Measurements from ENCODE around the gene L3MBTL4. TPM values are rescaled to one million over a fixed set of nuclear protein-coding genes. Genes with fewer than 3 reads are reported as not detected.
A peak's percentile ranks its signal among the peaks of the same experiment; 100 is the strongest.

Gene L3MBTL4
- total and polyA plus RNA-seq, 3 experiments from 2014 or later = 0.07 to 0.18 (median 0.13) TPM

- ChIA-PET CTCF (no interaction called here), POLR2A (no interaction called here)
- Mint-ChIP-seq H3K4me3 (no peak overlapping the region), H3K36me3 (no peaks in the 10 kb centered on the region), H3K9me3 (peaks cover 0 to 6% (median 3%) of the 10 kb centered on the region in 5 donors), H3K27me3 (peaks cover 0 to 2% of the 10 kb centered on the region in 2 donors), H3K27ac (no peak overlapping the region), H3K4me1 (peaks cover 0 to 7% (median 0%) of the 10 kb centered on the region in 3 donors)
- Histone ChIP-seq H3K27me3 (ENCODE audit: insufficient read depth, low read length, poor library complexity, severe bottlenecking) (no peaks in the 10 kb centered on the region), H3K4me1 (ENCODE audit: insufficient read depth, low read length) (no peaks in the 10 kb centered on the region), H3K9me3 (ENCODE audit: low read length) (no peaks in the 10 kb centered on the region), H3K36me3 (ENCODE audit: insufficient read depth, low read length) (no peaks in the 10 kb centered on the region), H3K27ac (ENCODE audit: low read depth, low read length) (no peak overlapping the region), H3K4me3 (ENCODE audit: low read length) (no peak overlapping the region)
- no peak for DNase-seq
Measured at GRCh38 chr18:6017171-6017570, 397.5 kb downstream of the L3MBTL4 start.

- no peaks in the 10 kb centered on the region for H3K4me1 ChIP-seq (ENCODE audit: insufficient read depth, low read length)
- Mint-ChIP-seq H3K4me1 (no peaks in the 10 kb centered on the region), H3K27ac (no peak overlapping the region), H3K36me3 (no peaks in the 10 kb centered on the region), H3K27me3 (no peaks in the 10 kb centered on the region), H3K9me3 (peaks cover 0 to 3% (median 3%) of the 10 kb centered on the region in 5 donors), H3K4me3 (no peak overlapping the region)
- DNase-seq = no peak
- H3K36me3 ChIP-seq (ENCODE audit: insufficient read depth, low read length) = no peaks in the 10 kb centered on the region
- CTCF ChIA-PET = no interaction called here
- H3K27me3 ChIP-seq (ENCODE audit: insufficient read depth, low read length, poor library complexity, severe bottlenecking) = no peaks in the 10 kb centered on the region
- POLR2A ChIA-PET = no interaction called here
- H3K9me3 ChIP-seq (ENCODE audit: low read length) = no peaks in the 10 kb centered on the region
- no peak overlapping the region for H3K27ac ChIP-seq (ENCODE audit: low read depth, low read length)
- no peak overlapping the region for H3K4me3 ChIP-seq (ENCODE audit: low read length)
Measured at GRCh38 chr18:6015364-6015763, 399.3 kb downstream of the L3MBTL4 start.

- CTCF ChIA-PET = no interaction called here
- H3K4me3 Mint-ChIP-seq = no peak overlapping the region
- H3K4me1 Mint-ChIP-seq = no peaks in the 10 kb centered on the region
- H3K4me3 ChIP-seq (ENCODE audit: low read length) = no peak overlapping the region
- no peaks in the 10 kb centered on the region for H3K36me3 ChIP-seq (ENCODE audit: insufficient read depth, low read length)
- no peaks in the 10 kb centered on the region for H3K36me3 Mint-ChIP-seq
- no peak for DNase-seq
- peaks cover 0 to 4% (median 2%) of the 10 kb centered on the region in 5 donors for H3K9me3 Mint-ChIP-seq
- H3K27me3 Mint-ChIP-seq = no peaks in the 10 kb centered on the region
- no peaks in the 10 kb centered on the region for H3K9me3 ChIP-seq (ENCODE audit: low read length)
- no peaks in the 10 kb centered on the region for H3K27me3 ChIP-seq (ENCODE audit: insufficient read depth, low read length, poor library complexity, severe bottlenecking)
- H3K27ac ChIP-seq (ENCODE audit: low read depth, low read length) = no peak overlapping the region
- POLR2A ChIA-PET = no interaction called here
- no peaks in the 10 kb centered on the region for H3K4me1 ChIP-seq (ENCODE audit: insufficient read depth, low read length)
- H3K27ac Mint-ChIP-seq = no peak overlapping the region
Measured at GRCh38 chr18:6013171-6013810, 401.4 kb downstream of the L3MBTL4 start.

- H3K27me3 ChIP-seq (ENCODE audit: insufficient read depth, low read length, poor library complexity, severe bottlenecking) = no peaks in the 10 kb centered on the region
- H3K4me1 ChIP-seq (ENCODE audit: insufficient read depth, low read length) = no peaks in the 10 kb centered on the region
- no peak for DNase-seq
- no peak overlapping the region for H3K4me3 ChIP-seq (ENCODE audit: low read length)
- peaks cover 0 to 6% (median 3%) of the 10 kb centered on the region in 5 donors for H3K9me3 Mint-ChIP-seq
- no peak overlapping the region for H3K4me3 Mint-ChIP-seq
- no peaks in the 10 kb centered on the region for H3K4me1 Mint-ChIP-seq
- H3K27ac Mint-ChIP-seq = no peak overlapping the region
- H3K36me3 Mint-ChIP-seq = no peaks in the 10 kb centered on the region
- no peaks in the 10 kb centered on the region for H3K9me3 ChIP-seq (ENCODE audit: low read length)
- CTCF ChIA-PET = no interaction called here
- no peaks in the 10 kb centered on the region for H3K27me3 Mint-ChIP-seq
- no peak overlapping the region for H3K27ac ChIP-seq (ENCODE audit: low read depth, low read length)
- POLR2A ChIA-PET = no interaction called here
- H3K36me3 ChIP-seq (ENCODE audit: insufficient read depth, low read length) = no peaks in the 10 kb centered on the region
Measured at GRCh38 chr18:6010921-6011320, 403.8 kb downstream of the L3MBTL4 start.

- Mint-ChIP-seq H3K9me3 (peaks cover 0 to 6% (median 2%) of the 10 kb centered on the region in 5 donors), H3K4me3 (no peak overlapping the region), H3K4me1 (peaks cover 0 to 3% (median 3%) of the 10 kb centered on the region in 3 donors), H3K27ac (no peak overlapping the region), H3K36me3 (no peaks in the 10 kb centered on the region), H3K27me3 (no peaks in the 10 kb centered on the region)
- no peaks in the 10 kb centered on the region for H3K27me3 ChIP-seq (ENCODE audit: insufficient read depth, low read length, poor library complexity, severe bottlenecking)
- H3K36me3 ChIP-seq (ENCODE audit: insufficient read depth, low read length) = no peaks in the 10 kb centered on the region
- H3K4me3 ChIP-seq (ENCODE audit: low read length) = no peak overlapping the region
- H3K27ac ChIP-seq (ENCODE audit: low read depth, low read length) = no peak overlapping the region
- ChIA-PET POLR2A (no interaction called here), CTCF (no interaction called here)
- no peaks in the 10 kb centered on the region for H3K4me1 ChIP-seq (ENCODE audit: insufficient read depth, low read length)
- H3K9me3 ChIP-seq (ENCODE audit: low read length) = no peaks in the 10 kb centered on the region
- DNase-seq = no peak
Measured at GRCh38 chr18:6010284-6010683, 404.4 kb downstream of the L3MBTL4 start.

- POLR2A ChIA-PET = no interaction called here
- Mint-ChIP-seq H3K36me3 (no peaks in the 10 kb centered on the region), H3K27ac (no peak overlapping the region), H3K9me3 (peaks cover 0 to 6% (median 2%) of the 10 kb centered on the region in 5 donors), H3K27me3 (no peaks in the 10 kb centered on the region), H3K4me3 (no peak overlapping the region), H3K4me1 (peaks cover 0 to 6% (median 3%) of the 10 kb centered on the region in 3 donors)
- no peaks in the 10 kb centered on the region for H3K9me3 ChIP-seq (ENCODE audit: low read length)
- no peaks in the 10 kb centered on the region for H3K27me3 ChIP-seq (ENCODE audit: insufficient read depth, low read length, poor library complexity, severe bottlenecking)
- no peak for DNase-seq
- no peaks in the 10 kb centered on the region for H3K36me3 ChIP-seq (ENCODE audit: insufficient read depth, low read length)
- H3K27ac ChIP-seq (ENCODE audit: low read depth, low read length) = no peak overlapping the region
- CTCF ChIA-PET = no interaction called here
- H3K4me3 ChIP-seq (ENCODE audit: low read length) = no peak overlapping the region
- no peaks in the 10 kb centered on the region for H3K4me1 ChIP-seq (ENCODE audit: insufficient read depth, low read length)
Measured at GRCh38 chr18:6009756-6010155, 405.0 kb downstream of the L3MBTL4 start.

GRCh38 chr18:6004683-6005082 is 410.0 kb downstream of the L3MBTL4 start:
- H3K27ac Mint-ChIP-seq = no peak overlapping the region
- POLR2A ChIA-PET = no interaction called here

GRCh38 chr18:6004119-6004518 is 410.6 kb downstream of the L3MBTL4 start:
- Mint-ChIP-seq H3K36me3 (no peaks in the 10 kb centered on the region), H3K9me3 (peaks cover 0 to 7% (median 5%) of the 10 kb centered on the region in 5 donors), H3K27me3 (no peaks in the 10 kb centered on the region), H3K27ac (no peak overlapping the region), H3K4me3 (no peak overlapping the region), H3K4me1 (peaks cover 0 to 18% (median 12%) of the 10 kb centered on the region in 3 donors)
- ChIA-PET POLR2A (no interaction called here), CTCF (no interaction called here)
- no peak overlapping the region for H3K4me3 ChIP-seq (ENCODE audit: low read length)
- no peak overlapping the region for H3K27ac ChIP-seq (ENCODE audit: low read depth, low read length)
- no peaks in the 10 kb centered on the region for H3K27me3 ChIP-seq (ENCODE audit: insufficient read depth, low read length, poor library complexity, severe bottlenecking)
- no peaks in the 10 kb centered on the region for H3K36me3 ChIP-seq (ENCODE audit: insufficient read depth, low read length)
- H3K4me1 ChIP-seq (ENCODE audit: insufficient read depth, low read length) = no peaks in the 10 kb centered on the region
- DNase-seq = no peak
- no peaks in the 10 kb centered on the region for H3K9me3 ChIP-seq (ENCODE audit: low read length)

More at GRCh38 chr18:6004683-6005082, 410.0 kb downstream of the L3MBTL4 start:
- Histone ChIP-seq H3K4me3 (ENCODE audit: low read length) (no peak overlapping the region), H3K36me3 (ENCODE audit: insufficient read depth, low read length) (no peaks in the 10 kb centered on the region), H3K27ac (ENCODE audit: low read depth, low read length) (no peak overlapping the region), H3K4me1 (ENCODE audit: insufficient read depth, low read length) (no peaks in the 10 kb centered on the region), H3K27me3 (ENCODE audit: insufficient read depth, low read length, poor library complexity, severe bottlenecking) (no peaks in the 10 kb centered on the region), H3K9me3 (ENCODE audit: low read length) (no peaks in the 10 kb centered on the region)
- peaks cover 0 to 7% (median 5%) of the 10 kb centered on the region in 5 donors for H3K9me3 Mint-ChIP-seq
- peak overlapping the region in 4 of 7 donors; percentile 21 to 54 (median 39) for H3K4me3 Mint-ChIP-seq
- no peaks in the 10 kb centered on the region for H3K36me3 Mint-ChIP-seq
- no peak for DNase-seq
- peaks cover 0 to 18% (median 12%) of the 10 kb centered on the region in 3 donors for H3K4me1 Mint-ChIP-seq
- CTCF ChIA-PET = no interaction called here
- no peaks in the 10 kb centered on the region for H3K27me3 Mint-ChIP-seq

Measured in CD8-positive, alpha-beta memory T cell (primary cell).